ENCODE measurements around the gene SDK2.

Gene SDK2

GRCh38 chr17:73444021-73444420 lies 200.2 kb downstream of the SDK2 start:
- no peak overlapping the region for H3K4me2 ChIP-seq (ENCODE audit: low read length)
- H3K36me3 ChIP-seq (ENCODE audit: control insufficient read depth, low read length), result no peaks in the 10 kb centered on the region
- no peak overlapping the region for H3K27ac ChIP-seq (ENCODE audit: low read depth, low read length)
- no peak overlapping the region for H3K4me3 ChIP-seq (ENCODE audit: low read length)
- H3K9me2 ChIP-seq (replicated peaks; ENCODE audit: control insufficient read depth, low read length), result no peaks in the 10 kb centered on the region
- TF ChIP-seq EZH2phosphoT487 (IDR thresholded peaks at IDR 0.05; ENCODE audit: borderline replicate concordance, low read length) (no peak), CTCF (IDR thresholded peaks at IDR 0.05; ENCODE audit: low read depth, low read length, poor library complexity, severe bottlenecking) (no peak)
- no peaks in the 10 kb centered on the region for H3K4me1 ChIP-seq (ENCODE audit: control insufficient read depth, low read length)
- H3K27me3 ChIP-seq (ENCODE audit: control insufficient read depth, low read length), result no peaks in the 10 kb centered on the region
- H3F3A ChIP-seq (ENCODE audit: control insufficient read depth, insufficient read depth), result no peaks in the 10 kb centered on the region
- no peaks in the 10 kb centered on the region for H3K79me2 ChIP-seq (ENCODE audit: control insufficient read depth, low read length)
- H3K9me3 ChIP-seq (ENCODE audit: control insufficient read depth, insufficient read depth, low read length), result no peaks in the 10 kb centered on the region
- H4K20me1 ChIP-seq (ENCODE audit: control insufficient read depth, insufficient read depth, low read depth, low read length), result no peaks in the 10 kb centered on the region

- H3K36me3 ChIP-seq (ENCODE audit: control insufficient read depth, low read length), result no peaks in the 10 kb centered on the region
- no peaks in the 10 kb centered on the region for H3K9me3 ChIP-seq (ENCODE audit: control insufficient read depth, insufficient read depth, low read length)
- TF ChIP-seq EZH2phosphoT487 (IDR thresholded peaks at IDR 0.05; ENCODE audit: borderline replicate concordance, low read length), result no peak
- TF ChIP-seq CTCF (IDR thresholded peaks at IDR 0.05; ENCODE audit: low read depth, low read length, poor library complexity, severe bottlenecking), result no peak
- no peaks in the 10 kb centered on the region for H3K4me1 ChIP-seq (ENCODE audit: control insufficient read depth, low read length)
- H3K4me2 ChIP-seq (ENCODE audit: low read length), result no peak overlapping the region
- H4K20me1 ChIP-seq (ENCODE audit: control insufficient read depth, insufficient read depth, low read depth, low read length), result no peaks in the 10 kb centered on the region
- no peaks in the 10 kb centered on the region for H3K27me3 ChIP-seq (ENCODE audit: control insufficient read depth, low read length)
- no peak overlapping the region for H3K27ac ChIP-seq (ENCODE audit: low read depth, low read length)
- H3K4me3 ChIP-seq (ENCODE audit: low read length), result no peak overlapping the region
- no peaks in the 10 kb centered on the region for H3F3A ChIP-seq (ENCODE audit: control insufficient read depth, insufficient read depth)
- no peaks in the 10 kb centered on the region for H3K79me2 ChIP-seq (ENCODE audit: control insufficient read depth, low read length)
- H3K9me2 ChIP-seq (replicated peaks; ENCODE audit: control insufficient read depth, low read length), result no peaks in the 10 kb centered on the region
Observed at GRCh38 chr17:73439597-73439996, 204.6 kb downstream of the SDK2 start.

- no peaks in the 10 kb centered on the region for H3K9me3 ChIP-seq (ENCODE audit: control insufficient read depth, insufficient read depth, low read length)
- H3K9me2 ChIP-seq (replicated peaks; ENCODE audit: control insufficient read depth, low read length), result no peaks in the 10 kb centered on the region
- H3K4me2 ChIP-seq (ENCODE audit: low read length), result no peak overlapping the region
- no peak overlapping the region for H3K27ac ChIP-seq (ENCODE audit: low read depth, low read length)
- H3K27me3 ChIP-seq (ENCODE audit: control insufficient read depth, low read length), result no peaks in the 10 kb centered on the region
- no peaks in the 10 kb centered on the region for H3K4me1 ChIP-seq (ENCODE audit: control insufficient read depth, low read length)
- no peaks in the 10 kb centered on the region for H3K36me3 ChIP-seq (ENCODE audit: control insufficient read depth, low read length)
- no peaks in the 10 kb centered on the region for H4K20me1 ChIP-seq (ENCODE audit: control insufficient read depth, insufficient read depth, low read depth, low read length)
- H3F3A ChIP-seq (ENCODE audit: control insufficient read depth, insufficient read depth), result no peaks in the 10 kb centered on the region
- no peak overlapping the region for H3K4me3 ChIP-seq (ENCODE audit: low read length)
- TF ChIP-seq EZH2phosphoT487 (IDR thresholded peaks at IDR 0.05; ENCODE audit: borderline replicate concordance, low read length), result no peak
- no peaks in the 10 kb centered on the region for H3K79me2 ChIP-seq (ENCODE audit: control insufficient read depth, low read length)
Observed at GRCh38 chr17:73437826-73438225, 206.4 kb downstream of the SDK2 start.

GRCh38 chr17:73436954-73437353 lies 207.3 kb downstream of the SDK2 start:
- Histone ChIP-seq H3K4me2 (ENCODE audit: low read length) (no peak overlapping the region), H4K20me1 (ENCODE audit: control insufficient read depth, insufficient read depth, low read depth, low read length) (no peaks in the 10 kb centered on the region), H3K36me3 (ENCODE audit: control insufficient read depth, low read length) (no peaks in the 10 kb centered on the region), H3K27ac (ENCODE audit: low read depth, low read length) (no peak overlapping the region), H3K9me3 (ENCODE audit: control insufficient read depth, insufficient read depth, low read length) (no peaks in the 10 kb centered on the region), H3K27me3 (ENCODE audit: control insufficient read depth, low read length) (no peaks in the 10 kb centered on the region), H3K79me2 (ENCODE audit: control insufficient read depth, low read length) (no peaks in the 10 kb centered on the region), H3F3A (ENCODE audit: control insufficient read depth, insufficient read depth) (no peaks in the 10 kb centered on the region), H3K4me1 (ENCODE audit: control insufficient read depth, low read length) (no peaks in the 10 kb centered on the region), H3K9me2 (replicated peaks; ENCODE audit: control insufficient read depth, low read length) (no peaks in the 10 kb centered on the region), H3K4me3 (ENCODE audit: low read length) (no peak overlapping the region)
- TF ChIP-seq CTCF (IDR thresholded peaks at IDR 0.05; ENCODE audit: low read depth, low read length, poor library complexity, severe bottlenecking) (no peak), EZH2phosphoT487 (IDR thresholded peaks at IDR 0.05; ENCODE audit: borderline replicate concordance, low read length) (no peak)

Data from DOHH2 (cell line).